ENCODE results near the gene C7orf57. TPM values are rescaled to one million over a fixed set of nuclear protein-coding genes. Genes with fewer than 3 reads are reported as not detected.

Gene C7orf57
- polyA plus RNA-seq, 10 donors, result 0.08 to 0.36 (median 0.22) TPM; not detected in 2

DNA sequence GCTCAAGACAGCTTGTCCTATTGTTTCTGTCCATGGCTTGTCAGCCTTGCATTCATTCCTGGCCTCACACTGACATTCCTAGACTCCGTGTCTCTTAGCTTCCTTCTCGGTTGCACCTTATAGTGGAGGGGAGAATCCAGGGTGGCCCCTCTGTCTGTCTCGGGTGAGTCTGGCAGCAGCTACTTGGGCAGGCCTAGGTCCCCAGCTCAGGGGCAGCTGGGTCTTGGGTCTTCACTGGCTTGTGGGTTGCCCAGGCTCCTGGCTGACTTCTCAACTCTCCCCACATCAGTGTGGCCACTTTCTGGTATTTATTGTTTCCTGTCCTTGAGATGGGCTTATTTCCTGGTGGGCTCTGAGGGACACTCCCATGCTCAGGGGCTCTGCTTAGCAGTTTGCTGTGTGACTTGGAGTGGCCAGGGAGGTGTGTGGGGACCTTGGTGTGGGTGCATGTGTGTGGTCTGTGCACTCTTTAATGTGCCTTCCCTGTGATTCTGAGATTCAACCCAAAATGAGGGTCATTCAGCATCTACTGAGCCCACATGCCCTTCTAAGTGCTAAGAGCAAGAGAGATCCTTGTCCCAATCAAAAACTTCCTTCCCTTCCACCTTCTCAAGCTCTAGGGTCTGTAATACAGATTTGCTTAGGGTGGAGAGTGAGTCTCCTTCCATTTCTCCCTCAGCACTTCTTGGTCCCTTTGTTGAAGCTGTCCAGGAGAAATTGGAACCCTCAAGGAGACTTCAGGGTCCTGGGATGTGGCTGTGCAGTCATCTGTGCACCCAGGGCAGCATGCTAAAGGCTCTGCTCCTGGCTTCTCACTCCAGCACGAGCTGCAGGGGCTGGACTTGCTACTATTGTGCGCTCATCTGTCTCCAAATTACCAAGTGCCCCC, 73.9 kb downstream of the C7orf57 start:
- no peak for DNase-seq

DNA sequence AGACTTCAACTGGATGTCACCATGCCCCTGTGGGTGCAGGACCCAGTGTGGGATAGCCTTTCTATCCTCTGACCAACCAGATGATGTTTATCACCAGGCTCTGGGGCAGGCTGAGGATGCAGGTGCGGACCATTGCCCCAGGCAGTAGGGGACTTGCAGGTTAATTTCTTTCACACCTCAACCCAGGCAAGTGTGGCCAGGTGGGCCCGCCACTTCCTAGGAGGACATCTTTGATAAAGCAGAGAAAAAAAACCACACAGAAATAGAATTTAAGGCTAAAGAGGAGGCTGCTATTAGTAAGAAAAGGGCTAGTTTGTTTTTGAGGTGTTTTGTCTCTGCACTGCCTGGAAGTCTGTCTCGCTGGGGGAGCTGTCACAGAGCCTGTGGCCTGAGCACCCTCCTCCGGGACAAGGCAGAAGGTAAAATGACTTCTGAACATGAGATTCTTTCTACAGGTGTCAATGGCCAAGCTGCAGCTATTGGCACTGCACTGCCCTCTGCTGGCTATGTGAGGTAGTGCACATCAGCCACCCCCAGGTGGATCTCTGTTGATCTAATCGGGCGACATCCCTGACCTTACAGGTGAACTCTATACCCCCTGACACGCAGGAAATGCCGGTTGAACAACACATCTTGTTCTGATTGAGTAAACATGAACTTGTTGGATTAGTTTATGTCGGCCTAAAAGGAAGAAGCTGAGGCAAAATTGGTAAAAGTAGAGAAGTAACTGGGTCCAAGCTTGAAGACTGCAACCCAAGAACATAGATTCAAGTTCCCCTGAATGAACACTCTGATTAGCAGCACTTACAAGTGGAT, 74.7 kb downstream of the C7orf57 start:
- peak in 2 of 3 donors; percentile 55 to 70 for DNase-seq

DNA sequence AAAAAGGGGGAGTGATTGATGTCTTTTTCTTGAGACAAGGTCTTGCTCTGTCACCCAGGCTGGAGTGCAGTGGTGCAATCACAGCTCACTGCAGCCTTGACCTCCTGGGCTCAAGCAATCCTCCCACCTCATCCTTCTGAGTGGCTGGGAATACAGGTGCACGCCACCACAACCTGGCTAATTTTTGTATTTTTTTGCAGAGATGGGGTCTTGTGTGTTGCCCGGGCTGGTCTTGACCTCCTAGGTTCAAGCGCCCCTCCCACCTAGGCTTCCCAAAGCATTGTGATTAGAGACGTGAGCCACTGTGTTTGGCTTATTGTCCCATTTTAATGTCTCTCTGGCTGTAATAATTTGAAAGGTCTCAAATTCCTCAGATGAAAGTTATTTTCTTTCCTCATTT, 75.5 kb downstream of the C7orf57 start:
- no peak for DNase-seq

Other genes with a start within 250 kb of the C7orf57 start
- 1 to 10 TPM in 2 of 10 donors, under 1 TPM in 8; 0.14 to 1.4 (median 0.67) TPM for gene PKD1L1, start 87.1 kb upstream of the C7orf57 start, polyA plus RNA-seq (ENCODE audit: insufficient read length in 10 of 10)
- gene HUS1, start 55.9 kb upstream of the C7orf57 start, polyA plus RNA-seq (ENCODE audit: insufficient read length in 10 of 10), result 10 to 100 TPM; 13.0 to 23.1 (median 17.5) TPM
- gene SUN3, start 6.4 kb upstream of the C7orf57 start, polyA plus RNA-seq (ENCODE audit: insufficient read length in 10 of 10), result not detected
- 1 to 10 TPM in 9 of 10 donors, under 1 TPM in 1; 0.95 to 4.6 (median 2.0) TPM for gene UPP1, start 53.7 kb downstream of the C7orf57 start, polyA plus RNA-seq (ENCODE audit: insufficient read length in 10 of 10)
- under 1 TPM; 0.01 to 0.25 (median 0.13) TPM for gene ABCA13, start 135.9 kb downstream of the C7orf57 start, polyA plus RNA-seq (ENCODE audit: insufficient read length in 10 of 10)